Fibroblast of skin of left biceps (primary cell): ENCODE measurements around the gene BBS7.
A peak's percentile ranks its signal among the peaks of the same experiment; 100 is the strongest.

Experiments
- DNase-seq, 2 experiments: peaks; one replicate each; pipeline ENCODE4 v3.0.0-alpha.2; 2013; ENCODE audit warnings: low read depth in 2 of 2

The BBS7 gene, protein sequence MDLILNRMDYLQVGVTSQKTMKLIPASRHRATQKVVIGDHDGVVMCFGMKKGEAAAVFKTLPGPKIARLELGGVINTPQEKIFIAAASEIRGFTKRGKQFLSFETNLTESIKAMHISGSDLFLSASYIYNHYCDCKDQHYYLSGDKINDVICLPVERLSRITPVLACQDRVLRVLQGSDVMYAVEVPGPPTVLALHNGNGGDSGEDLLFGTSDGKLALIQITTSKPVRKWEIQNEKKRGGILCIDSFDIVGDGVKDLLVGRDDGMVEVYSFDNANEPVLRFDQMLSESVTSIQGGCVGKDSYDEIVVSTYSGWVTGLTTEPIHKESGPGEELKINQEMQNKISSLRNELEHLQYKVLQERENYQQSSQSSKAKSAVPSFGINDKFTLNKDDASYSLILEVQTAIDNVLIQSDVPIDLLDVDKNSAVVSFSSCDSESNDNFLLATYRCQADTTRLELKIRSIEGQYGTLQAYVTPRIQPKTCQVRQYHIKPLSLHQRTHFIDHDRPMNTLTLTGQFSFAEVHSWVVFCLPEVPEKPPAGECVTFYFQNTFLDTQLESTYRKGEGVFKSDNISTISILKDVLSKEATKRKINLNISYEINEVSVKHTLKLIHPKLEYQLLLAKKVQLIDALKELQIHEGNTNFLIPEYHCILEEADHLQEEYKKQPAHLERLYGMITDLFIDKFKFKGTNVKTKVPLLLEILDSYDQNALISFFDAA

DNA sequence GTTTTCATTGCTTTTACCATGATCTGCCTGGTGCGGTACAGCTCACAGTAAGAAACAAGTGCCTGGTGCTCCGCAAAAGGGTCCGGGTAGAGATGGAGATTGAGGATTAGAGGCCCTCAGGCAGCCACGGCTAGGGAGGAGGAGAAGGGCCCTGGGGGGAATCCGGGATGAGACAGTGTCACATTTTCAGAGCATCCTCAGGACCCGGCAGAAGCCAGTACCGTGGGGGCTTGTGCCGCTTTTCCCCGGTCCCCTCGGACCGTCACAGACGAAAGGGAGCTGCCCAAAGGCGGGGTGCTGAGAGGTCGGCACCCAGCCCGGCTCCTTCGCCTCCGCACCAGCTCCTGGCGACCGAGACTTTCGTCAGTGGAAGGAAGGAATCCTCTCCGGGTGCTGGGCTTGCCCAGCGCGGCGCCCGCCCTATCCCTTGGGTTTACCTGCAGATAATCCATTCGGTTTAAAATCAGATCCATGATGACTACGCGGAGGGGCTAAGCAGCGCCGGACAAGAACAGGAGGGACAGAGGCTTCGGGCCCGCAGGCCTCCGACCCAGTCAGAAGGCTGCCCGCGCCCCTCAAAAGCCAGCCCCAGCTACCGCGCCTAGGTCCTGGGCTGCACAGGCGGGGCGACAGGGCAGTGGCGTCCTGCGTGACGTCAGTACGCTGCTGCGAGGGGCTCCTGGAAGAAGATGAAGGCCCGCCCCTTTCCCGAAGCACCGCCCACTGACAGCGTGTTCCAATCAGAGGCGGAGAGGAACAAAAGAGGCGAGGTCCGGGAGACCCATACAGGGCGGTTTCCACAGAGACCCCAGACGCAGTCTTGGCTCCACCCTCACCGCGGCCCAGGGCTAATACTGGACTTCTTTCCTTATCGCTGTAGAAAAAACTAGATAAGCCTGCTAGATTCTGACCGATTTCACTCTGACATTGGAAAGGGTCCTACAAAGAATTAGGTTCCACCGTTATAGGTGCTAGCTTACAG lies at the start of gene BBS7:
TSS of gene BBS7 (minus strand) at position 634 of the 982 bp plus-strand sequence. CDS start at position 473, 161 bp downstream.
- peak; percentile 89 to 90 for DNase-seq

- DNase-seq, result peak in 1 of 2 experiments; percentile 1
Measured at GRCh38 chr4:121913667-121914066, 43.4 kb upstream of the BBS7 start.

GRCh38 chr4:121908346-121908745 lies 38.1 kb upstream of the BBS7 start:
- no peak for DNase-seq

GRCh38 chr4:121900132-121900983 lies 30.1 kb upstream of the BBS7 start:
- DNase-seq, result peak in 1 of 2 experiments; percentile 14

DNA sequence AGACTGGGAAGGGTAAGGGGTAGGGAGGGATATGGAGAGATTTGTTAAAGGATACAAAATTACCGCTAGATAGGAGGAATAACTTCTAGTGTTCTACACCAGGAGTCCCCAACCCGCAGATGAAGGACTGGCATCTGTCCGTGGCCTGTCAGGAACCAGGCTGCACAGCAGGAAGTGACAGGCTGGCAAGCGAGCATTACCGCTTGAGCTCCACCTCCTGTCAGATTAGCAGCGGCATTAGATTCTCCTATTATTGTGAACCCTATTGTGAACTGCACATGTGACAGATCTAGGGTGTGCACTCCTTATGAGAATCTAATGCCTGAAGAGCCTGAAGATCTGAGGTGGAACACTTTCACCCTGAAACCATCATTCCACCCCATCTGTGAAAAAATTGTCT lies 27.9 kb upstream of the BBS7 start:
- DNase-seq, result no peak

GRCh38 chr4:121888134-121888533 lies 17.9 kb upstream of the BBS7 start:
- no peak for DNase-seq

DNA sequence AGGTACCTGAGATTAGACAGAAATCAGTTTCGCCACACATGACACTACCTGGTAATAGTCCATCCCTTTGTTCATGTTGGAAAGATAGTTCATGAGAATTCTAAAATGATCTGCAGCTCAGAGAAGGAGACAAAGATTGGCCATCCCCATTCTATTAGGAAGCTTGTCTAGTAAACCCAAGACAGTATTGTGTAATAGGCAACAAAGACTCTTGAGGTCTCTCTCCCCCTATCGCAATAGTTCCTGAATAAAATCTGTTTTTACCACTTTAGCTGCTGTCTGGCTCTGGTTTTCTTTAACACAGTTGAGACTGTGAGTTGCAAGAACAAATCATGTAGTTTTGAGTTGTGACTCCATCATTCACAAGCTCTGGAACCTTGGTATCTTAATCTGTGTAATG lies 14.8 kb upstream of the BBS7 start:
- DNase-seq, result no peak

GRCh38 chr4:121881158-121881557 lies 10.9 kb upstream of the BBS7 start:
- no peak for DNase-seq

GRCh38 chr4:121879135-121879534 lies 8.9 kb upstream of the BBS7 start:
- no peak for DNase-seq

DNA sequence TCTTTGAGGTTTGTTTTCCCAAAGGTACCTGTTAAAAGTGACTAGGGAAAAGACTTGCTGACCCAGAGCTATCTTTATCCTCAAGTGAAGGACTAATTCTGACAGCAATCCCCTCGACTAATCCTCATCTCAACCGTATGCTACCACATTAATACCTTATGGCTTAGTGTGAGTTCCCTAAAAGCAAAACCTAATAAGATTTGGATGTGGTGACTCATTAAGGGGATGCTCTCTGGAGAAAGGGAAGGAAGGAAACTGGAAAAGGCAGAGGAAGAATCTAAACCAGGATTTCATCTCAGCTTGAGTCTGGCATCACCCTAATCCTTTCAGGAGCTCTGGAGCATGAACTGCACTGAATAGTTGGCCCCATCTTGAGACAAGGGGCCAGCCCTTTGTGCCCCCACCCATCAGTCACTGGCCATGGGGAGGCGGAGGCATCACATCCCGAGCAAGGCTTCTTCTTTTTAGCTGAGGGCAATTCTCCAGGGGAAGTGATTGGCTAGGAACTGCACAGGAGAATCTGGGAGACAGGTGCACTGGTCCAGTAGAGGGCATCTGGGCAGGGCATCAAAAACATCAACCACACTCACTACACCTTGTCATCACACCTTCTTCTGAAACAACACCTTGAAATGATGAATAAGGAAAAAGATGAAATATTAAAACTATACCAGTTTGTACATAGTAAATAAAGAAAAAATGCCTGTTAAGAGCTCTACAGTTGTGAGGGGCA lies 6.9 kb upstream of the BBS7 start:
- DNase-seq, result peak in 1 of 2 experiments; percentile 9

GRCh38 chr4:121876070-121876469 lies 5.8 kb upstream of the BBS7 start:
- DNase-seq, result no peak

- DNase-seq, result no peak
Measured at GRCh38 chr4:121875652-121876051, 5.4 kb upstream of the BBS7 start.

GRCh38 chr4:121873604-121874003 lies 3.3 kb upstream of the BBS7 start:
- DNase-seq, result no peak

- no peak for DNase-seq
Measured at GRCh38 chr4:121863799-121864198, 6.5 kb downstream of the BBS7 start.

- DNase-seq, result no peak
Measured at GRCh38 chr4:121861426-121861825, 8.8 kb downstream of the BBS7 start.

- no peak for DNase-seq
Measured at GRCh38 chr4:121860121-121860520, 10.2 kb downstream of the BBS7 start.

DNA sequence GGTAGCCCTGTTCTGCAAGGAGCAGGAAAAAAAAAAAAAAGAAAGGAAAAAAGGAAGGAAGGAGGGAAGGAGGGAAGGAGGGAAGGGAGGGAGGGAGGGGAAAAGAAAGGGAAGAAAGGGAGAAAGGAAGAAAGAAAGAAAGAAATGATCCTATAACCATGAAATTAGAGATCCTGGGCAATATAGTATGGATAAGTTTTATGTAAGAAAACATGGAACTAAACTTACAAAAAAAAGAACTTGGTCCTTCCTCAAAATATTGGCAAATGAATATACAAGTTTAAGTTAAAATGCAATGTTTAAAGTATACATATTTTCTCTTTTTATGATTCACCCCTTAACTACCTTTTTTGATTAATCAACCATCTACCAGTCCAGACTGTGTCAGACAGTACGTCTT lies 18.9 kb downstream of the BBS7 start:
- DNase-seq, result no peak

GRCh38 chr4:121846662-121847061 lies 23.6 kb downstream of the BBS7 start:
- DNase-seq, result no peak

DNA sequence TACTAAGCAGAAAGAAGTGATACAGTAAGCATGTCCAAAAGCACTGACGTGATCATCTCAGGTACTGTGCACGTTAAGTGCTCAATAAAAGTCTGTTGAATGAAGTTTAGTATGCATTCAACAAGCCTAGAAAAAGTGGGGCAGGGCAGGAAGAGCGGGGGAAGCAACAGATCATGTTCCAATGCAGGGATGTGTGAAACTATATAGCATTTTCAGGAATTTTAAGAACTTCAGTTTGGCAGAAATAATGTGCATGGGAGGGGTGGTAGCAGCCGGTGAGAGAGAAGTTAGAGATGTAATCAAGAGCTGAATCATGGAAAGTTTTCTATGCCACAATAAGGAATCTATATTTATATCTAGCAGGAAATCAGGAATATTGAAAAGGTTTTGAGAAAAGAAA lies 27.4 kb downstream of the BBS7 start:
- no peak for DNase-seq

DNA sequence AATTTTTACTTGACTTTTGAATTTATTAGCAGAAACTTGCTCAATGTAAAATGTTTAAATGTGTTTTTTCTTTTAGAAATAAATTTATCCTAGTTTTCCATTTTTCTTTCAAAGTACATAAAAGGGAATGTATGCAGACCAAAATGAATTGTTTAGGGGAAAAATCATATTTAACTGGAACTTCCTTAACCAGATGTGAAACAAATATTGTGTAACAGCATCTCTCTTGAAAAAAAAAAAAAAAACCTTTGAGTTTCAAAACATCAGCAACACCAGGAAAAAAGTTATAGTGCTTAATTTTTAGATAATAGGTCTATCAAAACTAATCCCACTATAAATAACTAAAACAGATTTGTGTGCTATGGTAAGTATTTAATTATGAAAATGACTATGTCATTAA lies 32.1 kb downstream of the BBS7 start:
- DNase-seq, result no peak
